Epithelial cell of alveolus of lung (primary cell): ENCODE data around the gene ADRA2B. TPM values are rescaled to one million over a fixed set of nuclear protein-coding genes. Genes with fewer than 3 reads are reported as not detected.

Source experiments
- total RNA-seq: library from RNA; depleted of rRNA; stranded (reverse); fragments of >200 nt; gene quantifications from 2 replicates; pipeline ENCODE4 v1.2.1, GENCODE V29; 2015

The ADRA2B gene
- total RNA-seq: not detected in 2 replicates

GRCh38 chr2:96116424-96116878 is at the start of gene ADRA2B:
TSS of gene ADRA2B (minus strand) at chr2:96116571. CDS start at chr2:96116149, 422 bp downstream.

GRCh38 chr2:96145036-96145847 is 28.9 kb upstream of the ADRA2B start, which contains the start of gene DUSP2:
TSS of gene DUSP2 (minus strand) at chr2:96145440. CDS start at chr2:96145354, 86 bp downstream.

GRCh38 chr2:96138179-96139145 is 22.1 kb upstream of the ADRA2B start, which contains the start of gene ASTL:
TSS of gene ASTL (minus strand) at chr2:96138502. CDS start at chr2:96138436, 66 bp downstream.

Other genes with a start within 250 kb of the ADRA2B start
- 7.6 and 12.1 TPM in 2 replicates for gene ANKRD36C, start 124.7 kb downstream of the ADRA2B start, total RNA-seq
- gene GPAT2, start 81.7 kb downstream of the ADRA2B start, total RNA-seq: 0.08 and 4.9 TPM in 2 replicates
- gene ASTL, start 21.9 kb upstream of the ADRA2B start, total RNA-seq: under 0.01 and 0.24 TPM in 2 replicates
- 0.40 and 2.6 TPM in 2 replicates for gene DUSP2, start 28.9 kb upstream of the ADRA2B start, total RNA-seq
- gene STARD7, start 92.3 kb upstream of the ADRA2B start, total RNA-seq: 89.1 and 97.7 TPM in 2 replicates
- gene TMEM127, start 149.4 kb upstream of the ADRA2B start, total RNA-seq: 27.7 and 34.8 TPM in 2 replicates
- 73.8 and 94.4 TPM in 2 replicates for gene CIAO1, start 149.7 kb upstream of the ADRA2B start, total RNA-seq
- 64.7 and 71.4 TPM in 2 replicates for gene SNRNP200, start 189.0 kb upstream of the ADRA2B start, total RNA-seq
- gene ITPRIPL1, start 208.7 kb upstream of the ADRA2B start, total RNA-seq: 4.9 and 5.3 TPM in 2 replicates
- gene NCAPH, start 219.2 kb upstream of the ADRA2B start, total RNA-seq: 9.9 and 18.9 TPM in 2 replicates